Parathyroid adenoma (tissue), 2 donors: ENCODE data around the gene PPP3CB.

Experiments used
- H2AFZ ChIP-seq: fragments of 300-600 bp; sonication (generic); one replicate; pipeline ENCODE4 v1.7.0; 2017; ENCODE audit warnings: antibody characterized with exemption, mild to moderate bottlenecking
- H3K27ac ChIP-seq: fragments of 300-600 bp; sonication (generic); one replicate; pipeline ENCODE4 v1.7.0; 2017
- H3K27me3 ChIP-seq: fragments of 300-600 bp; sonication (generic); one replicate; pipeline ENCODE4 v1.7.0; 2017; ENCODE audit warnings: low read length; ENCODE audit not compliant: control insufficient read depth, insufficient read depth
- H3K36me3 ChIP-seq: fragments of 300-600 bp; sonication (generic); one replicate; pipeline ENCODE4 v1.7.0; 2017; ENCODE audit warnings: low read length; ENCODE audit not compliant: control insufficient read depth, insufficient read depth
- H3K4me1 ChIP-seq: fragments of 300-600 bp; sonication (generic); one replicate; pipeline ENCODE4 v1.7.0; 2017; ENCODE audit warnings: control low read depth
- H3K4me2 ChIP-seq: fragments of 300-600 bp; sonication (generic); one replicate; pipeline ENCODE4 v1.7.0; 2017; ENCODE audit warnings: low read length
- H3K4me3 ChIP-seq: fragments of 300-600 bp; sonication (generic); one replicate; pipeline ENCODE4 v1.7.0; 2017; ENCODE audit warnings: low read depth, low read length
- H3K79me2 ChIP-seq: fragments of 300-600 bp; sonication (generic); one replicate; pipeline ENCODE4 v1.7.0; 2017; ENCODE audit warnings: control low read depth
- H3K9ac ChIP-seq: fragments of 300-600 bp; sonication (generic); one replicate; pipeline ENCODE4 v1.7.0; 2017; ENCODE audit warnings: mild to moderate bottlenecking
- H3K9me3 ChIP-seq: fragments of 300-600 bp; sonication (generic); one replicate; pipeline ENCODE4 v1.7.0; 2017; ENCODE audit warnings: low read length; ENCODE audit not compliant: control insufficient read depth
- CTCF ChIP-seq: fragments of 300-600 bp; sonication (generic); IDR thresholded peaks from one replicate; pipeline ENCODE4 v1.7.0; 2017; ENCODE audit warnings: antibody characterized with exemption, mild to moderate bottlenecking
- donor health status: primary hyperparathyroidism.

The PPP3CB gene

DNA sequence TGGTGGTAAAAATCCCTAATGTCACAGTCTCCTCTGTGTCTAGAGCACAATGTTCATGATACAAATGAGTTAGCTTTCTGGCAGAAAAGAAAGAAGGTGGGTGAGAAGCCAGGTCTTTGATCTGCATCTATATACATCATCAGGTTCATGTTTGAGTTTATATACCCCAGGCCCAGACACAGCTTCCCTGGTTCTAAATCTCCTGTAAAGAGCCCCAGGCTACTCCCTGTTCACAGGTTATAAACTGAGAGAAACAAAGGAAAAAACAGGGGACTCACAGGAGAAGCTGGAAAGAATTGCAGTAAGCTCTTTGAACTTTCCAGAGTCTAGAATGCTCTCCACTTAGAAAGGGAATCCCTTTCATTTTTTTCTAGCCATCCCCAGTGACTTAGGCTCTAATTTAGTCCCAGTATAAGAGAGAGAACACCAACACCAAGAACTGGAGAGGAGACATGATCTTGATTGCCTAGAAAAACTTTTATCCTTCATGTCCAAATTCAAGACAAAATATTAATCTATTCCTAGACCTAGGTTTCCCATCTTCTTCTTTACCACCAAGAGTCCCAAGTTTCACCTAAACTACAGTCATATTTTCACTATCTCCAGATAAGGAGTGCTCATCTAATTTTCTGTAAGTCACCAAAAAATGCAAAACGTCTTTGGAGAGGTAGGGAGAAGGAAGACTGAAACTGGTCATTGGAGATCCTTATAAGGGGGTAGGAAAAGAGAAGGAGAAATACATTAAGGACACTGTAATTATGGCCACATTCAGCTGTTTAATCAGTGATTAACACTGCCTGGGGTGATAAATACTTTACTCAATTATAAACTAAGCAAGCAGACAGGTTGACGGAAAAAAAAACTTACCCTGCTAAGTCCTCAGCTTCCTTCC lies 62.9 kb downstream of the PPP3CB start:
- no peak overlapping the region for H3K9ac ChIP-seq
- H3K4me1 ChIP-seq, result peaks cover 40% of the 10 kb centered on the region
- peak overlapping the region; percentile 13 for H3K4me2 ChIP-seq
- H3K27ac ChIP-seq, result peak overlapping the region; percentile 53
- no peak overlapping the region for H3K4me3 ChIP-seq
- H3K27me3 ChIP-seq, result no peaks in the 10 kb centered on the region
- no peaks in the 10 kb centered on the region for H3K36me3 ChIP-seq
- H3K79me2 ChIP-seq, result no peaks in the 10 kb centered on the region
- H3K9me3 ChIP-seq, result no peaks in the 10 kb centered on the region
- peak overlapping the region; percentile 6 for H2AFZ ChIP-seq
- no peak for TF ChIP-seq CTCF

DNA sequence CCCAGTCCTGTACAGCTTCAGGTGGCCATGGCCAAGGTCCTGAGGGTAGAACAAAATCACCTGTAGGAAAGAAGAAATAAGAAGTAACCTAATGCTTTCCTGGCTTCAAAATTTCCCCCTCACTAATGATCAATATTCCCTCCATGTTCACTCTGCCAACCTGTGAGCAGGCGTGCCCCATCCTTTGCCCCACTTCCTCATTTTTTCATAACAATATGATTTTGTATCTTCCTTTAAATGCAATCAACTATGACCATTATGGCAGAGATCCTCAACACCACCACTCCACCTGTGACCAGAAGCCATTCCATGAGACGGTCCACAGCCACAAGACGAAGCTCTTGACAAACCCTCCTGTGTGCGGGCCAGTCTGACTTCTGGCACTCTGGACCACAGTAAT lies 69.5 kb downstream of the PPP3CB start:
- H3K27me3 ChIP-seq, result no peaks in the 10 kb centered on the region
- H3K9me3 ChIP-seq, result no peaks in the 10 kb centered on the region
- no peak for TF ChIP-seq CTCF
- no peak overlapping the region for H3K27ac ChIP-seq
- peaks cover 6% of the 10 kb centered on the region for H3K4me1 ChIP-seq
- H3K36me3 ChIP-seq, result no peaks in the 10 kb centered on the region
- H3K79me2 ChIP-seq, result no peaks in the 10 kb centered on the region
- no peak overlapping the region for H3K9ac ChIP-seq
- no peak overlapping the region for H2AFZ ChIP-seq
- no peak overlapping the region for H3K4me2 ChIP-seq
- no peak overlapping the region for H3K4me3 ChIP-seq

GRCh38 chr10:73424478-73424877 lies 71.3 kb downstream of the PPP3CB start:
- no peaks in the 10 kb centered on the region for H3K4me1 ChIP-seq
- no peak for TF ChIP-seq CTCF
- no peaks in the 10 kb centered on the region for H3K36me3 ChIP-seq
- no peaks in the 10 kb centered on the region for H3K27me3 ChIP-seq
- H3K27ac ChIP-seq, result no peak overlapping the region
- no peak overlapping the region for H3K9ac ChIP-seq
- no peak overlapping the region for H3K4me3 ChIP-seq
- H2AFZ ChIP-seq, result no peak overlapping the region
- peak overlapping the region; percentile 38 for H3K4me2 ChIP-seq
- no peaks in the 10 kb centered on the region for H3K79me2 ChIP-seq
- no peaks in the 10 kb centered on the region for H3K9me3 ChIP-seq

DNA sequence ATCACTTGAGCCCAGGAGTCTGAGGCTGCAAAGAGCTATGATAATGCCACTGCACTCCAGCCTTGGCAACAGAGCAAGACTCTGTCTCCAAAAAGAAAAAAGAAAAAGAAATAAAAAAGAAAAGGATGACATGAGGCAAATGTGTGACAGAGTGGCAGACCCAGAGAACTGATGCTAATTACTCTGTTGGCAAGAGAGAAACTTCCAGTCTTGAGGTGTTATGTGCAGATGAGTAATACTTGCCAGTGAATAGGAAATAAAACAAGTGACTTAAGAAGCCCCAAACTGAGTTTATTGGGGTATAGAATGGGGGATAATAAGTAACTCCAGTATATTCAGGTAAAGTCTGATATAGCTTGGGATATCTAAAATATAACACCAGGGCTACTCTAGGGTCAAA lies 72.5 kb downstream of the PPP3CB start:
- H3K4me2 ChIP-seq, result no peak overlapping the region
- no peaks in the 10 kb centered on the region for H3K79me2 ChIP-seq
- H3K4me3 ChIP-seq, result no peak overlapping the region
- no peaks in the 10 kb centered on the region for H3K36me3 ChIP-seq
- H3K4me1 ChIP-seq, result peaks cover 6% of the 10 kb centered on the region
- no peaks in the 10 kb centered on the region for H3K27me3 ChIP-seq
- H3K9me3 ChIP-seq, result no peaks in the 10 kb centered on the region
- H2AFZ ChIP-seq, result no peak overlapping the region
- TF ChIP-seq CTCF, result no peak
- no peak overlapping the region for H3K27ac ChIP-seq
- H3K9ac ChIP-seq, result no peak overlapping the region

- Histone ChIP-seq H3K4me3 (no peak overlapping the region), H3K27ac (no peak overlapping the region), H3K79me2 (peaks cover 7% of the 10 kb centered on the region), H3K9ac (no peak overlapping the region), H3K27me3 (no peaks in the 10 kb centered on the region), H3K36me3 (no peaks in the 10 kb centered on the region), H3K4me1 (peaks cover 11% of the 10 kb centered on the region), H2AFZ (no peak overlapping the region), H3K9me3 (no peaks in the 10 kb centered on the region), H3K4me2 (no peak overlapping the region)
- TF ChIP-seq CTCF, result no peak
Observed at GRCh38 chr10:73416571-73416970, 79.3 kb downstream of the PPP3CB start.
